SHP77 treated with DMSO at 0.1 percent for 48 hours (cell line): ENCODE measurements around the gene ANXA1.
"Not testable (repeated sequence)": the region's sequence is repeated elsewhere in the genome, so short reads cannot be mapped to it uniquely, and the experiment has no call there.

Source experiments
- DNase-seq: peaks from one replicate; lab custom pipeline; 2025; lab: John Stamatoyannopoulos, UW

The ANXA1 gene

DNA sequence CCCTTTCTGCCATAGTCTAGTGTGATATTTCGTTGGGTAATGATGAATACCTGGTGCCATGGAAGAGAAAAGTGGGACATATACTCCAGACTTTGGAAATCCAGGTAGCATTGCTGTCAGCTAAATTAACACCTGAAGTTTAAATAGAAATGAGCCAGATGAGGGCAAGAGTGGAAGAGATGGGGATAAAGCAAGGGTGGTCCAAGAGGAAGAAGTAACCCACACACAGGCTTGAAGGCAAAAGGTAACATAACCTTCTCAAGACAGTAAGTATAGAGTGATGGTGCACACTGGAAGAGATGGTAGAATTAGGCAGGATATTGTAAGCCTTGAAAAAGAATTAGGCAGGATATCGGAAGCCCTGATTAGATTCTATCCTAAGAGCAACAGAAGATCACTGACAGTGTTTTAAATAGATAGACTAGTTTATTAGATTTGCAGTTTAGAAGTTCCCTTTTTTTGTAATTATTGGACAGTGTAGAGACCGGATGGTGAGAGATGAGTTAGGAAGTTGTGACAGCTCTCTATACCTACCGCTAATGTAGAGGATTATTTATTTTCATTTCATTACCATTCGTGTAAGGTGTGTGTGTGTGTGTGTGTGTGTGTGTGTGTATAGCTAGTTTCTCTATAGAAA, 16.8 kb downstream of the ANXA1 start:
- no peak for DNase-seq

DNA sequence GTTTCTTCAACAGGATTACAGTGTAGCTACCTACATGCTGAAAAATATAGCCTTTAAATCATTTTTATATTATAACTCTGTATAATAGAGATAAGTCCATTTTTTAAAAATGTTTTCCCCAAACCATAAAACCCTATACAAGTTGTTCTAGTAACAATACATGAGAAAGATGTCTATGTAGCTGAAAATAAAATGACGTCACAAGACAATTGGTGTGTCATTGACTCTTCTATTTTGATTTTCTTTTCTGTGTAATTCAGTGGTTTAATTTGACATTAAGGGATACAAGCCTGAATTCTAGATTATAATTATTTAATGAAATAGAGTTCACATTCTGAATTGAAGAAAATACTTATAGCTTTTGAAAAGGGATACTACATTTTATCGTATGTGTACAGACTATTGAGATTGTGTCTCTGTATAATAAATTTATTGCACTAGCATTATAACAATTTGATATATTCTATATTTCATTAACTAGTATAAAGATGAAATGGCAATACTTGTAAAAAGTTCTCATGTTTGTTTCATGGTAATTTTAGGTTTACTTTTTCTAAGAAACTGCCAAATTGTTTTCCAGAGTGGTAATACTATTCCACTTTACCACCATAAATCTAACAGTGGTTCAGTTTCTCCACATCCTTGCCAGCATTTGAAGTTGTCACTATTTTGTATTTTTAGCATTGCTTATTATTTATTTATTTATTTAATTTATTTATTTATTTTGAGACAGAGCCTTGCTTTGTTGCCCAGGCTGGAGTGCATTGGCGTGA, 18.7 kb downstream of the ANXA1 start:
- no peak for DNase-seq

DNA sequence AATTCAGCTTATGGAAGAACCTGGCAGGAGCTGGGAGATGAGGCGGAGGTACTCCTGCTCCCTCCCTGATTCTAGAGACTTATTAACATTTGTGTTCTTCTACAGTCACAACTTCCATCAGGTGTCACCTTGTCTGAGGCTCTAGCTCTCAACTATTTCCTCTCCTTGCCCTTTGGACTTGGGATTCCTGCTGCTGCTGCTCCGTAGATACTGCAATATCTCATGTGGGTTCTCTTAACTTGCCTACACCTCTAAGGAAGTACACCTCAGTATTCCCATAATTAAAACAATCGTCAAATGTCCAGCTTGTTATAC, 21.2 kb downstream of the ANXA1 start:
- no peak for DNase-seq

- DNase-seq, result no peak
Measured at GRCh38 chr9:73173557-73174329, 22.1 kb downstream of the ANXA1 start.

DNA sequence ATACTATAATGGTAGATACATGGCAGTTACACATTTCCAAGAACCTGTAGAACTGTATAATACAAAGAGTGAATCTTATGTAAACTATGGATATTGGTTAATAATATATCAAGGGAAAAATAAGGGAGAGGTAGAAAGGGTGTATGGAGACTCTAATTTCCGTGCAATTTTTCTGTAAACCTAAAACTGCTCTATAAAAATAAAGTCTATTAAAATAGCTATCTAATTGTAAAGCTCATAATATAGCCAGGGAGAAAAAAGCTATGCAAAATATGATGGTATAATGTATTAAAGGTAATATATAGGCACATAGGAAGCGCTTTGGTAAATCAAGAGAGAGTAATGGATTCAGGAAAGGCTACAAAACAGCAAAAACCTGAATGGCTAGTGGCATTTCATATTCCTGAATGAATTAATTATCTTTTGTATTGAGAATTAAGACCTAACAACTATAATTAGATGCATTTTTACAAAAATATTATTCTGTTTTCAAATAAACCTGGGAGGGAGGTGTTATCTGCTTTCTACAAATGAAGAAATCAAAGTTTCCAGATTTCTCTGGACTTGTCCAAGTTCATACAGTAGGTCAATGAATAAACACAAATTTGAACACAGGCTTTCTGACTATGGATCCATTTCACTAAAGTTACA, 22.8 kb downstream of the ANXA1 start:
- no peak for DNase-seq

DNA sequence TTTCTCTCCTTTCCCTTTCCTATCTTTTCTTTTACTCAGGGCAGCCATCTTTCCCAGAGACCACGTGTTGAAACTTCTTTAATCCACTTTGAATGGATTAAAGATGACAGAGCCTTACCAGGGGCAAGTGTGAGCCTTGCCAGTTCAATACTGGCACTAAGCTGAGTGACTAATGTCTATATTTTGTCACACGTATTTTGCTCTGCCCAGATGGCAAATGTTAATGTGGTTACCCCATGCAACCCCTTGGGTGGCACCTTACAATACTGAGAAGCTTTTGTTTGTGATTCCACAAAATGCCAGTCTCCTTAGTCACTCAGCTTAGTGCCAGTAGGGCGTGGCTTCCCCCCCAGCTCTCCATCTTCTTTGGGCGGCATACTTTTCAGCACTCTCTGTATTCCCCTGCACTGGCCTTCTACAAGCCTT, 24.8 kb downstream of the ANXA1 start:
- DNase-seq, result no peak

DNA sequence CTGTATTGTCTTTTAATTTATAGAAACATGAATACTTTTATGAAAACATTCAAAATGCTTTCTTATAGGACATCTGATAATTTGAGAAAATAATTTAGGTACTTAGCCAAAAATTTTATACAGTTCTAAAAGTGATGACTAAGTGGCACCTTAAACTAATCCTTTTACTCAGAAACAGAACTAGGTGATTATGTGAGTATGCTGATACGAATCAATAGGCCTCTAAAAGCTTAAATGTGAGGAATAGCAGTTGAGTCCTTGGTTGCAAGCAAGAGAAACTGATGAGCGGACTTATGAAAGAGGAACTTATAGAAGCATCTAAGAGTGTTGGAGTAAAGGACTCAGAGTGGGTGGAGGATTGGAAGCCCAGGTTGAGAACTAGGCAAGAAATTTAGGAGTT, 26.4 kb downstream of the ANXA1 start:
- DNase-seq, result no peak

- no peak for DNase-seq
Measured at GRCh38 chr9:73179589-73179988, 27.9 kb downstream of the ANXA1 start.

- no peak for DNase-seq
Measured at GRCh38 chr9:73180403-73180802, 28.7 kb downstream of the ANXA1 start.

DNA sequence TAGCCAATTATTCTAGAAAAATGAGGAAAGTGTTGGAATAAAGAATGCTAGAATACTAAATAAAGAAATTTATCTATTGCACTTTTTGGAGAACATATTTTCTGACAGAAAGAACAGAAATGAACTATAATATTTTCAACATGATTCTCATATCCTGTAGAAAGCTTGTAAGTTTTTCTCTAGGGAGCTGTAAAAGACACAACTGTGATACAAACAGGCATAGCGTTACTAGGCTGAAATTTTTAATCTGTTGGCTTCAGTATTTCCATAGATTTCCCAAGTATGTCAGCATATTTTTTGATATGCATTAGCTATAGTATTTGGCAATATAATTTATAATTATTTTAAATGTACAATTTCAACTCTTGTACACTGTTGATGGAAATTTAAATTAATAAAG, 31.3 kb downstream of the ANXA1 start:
- DNase-seq, result no peak

DNA sequence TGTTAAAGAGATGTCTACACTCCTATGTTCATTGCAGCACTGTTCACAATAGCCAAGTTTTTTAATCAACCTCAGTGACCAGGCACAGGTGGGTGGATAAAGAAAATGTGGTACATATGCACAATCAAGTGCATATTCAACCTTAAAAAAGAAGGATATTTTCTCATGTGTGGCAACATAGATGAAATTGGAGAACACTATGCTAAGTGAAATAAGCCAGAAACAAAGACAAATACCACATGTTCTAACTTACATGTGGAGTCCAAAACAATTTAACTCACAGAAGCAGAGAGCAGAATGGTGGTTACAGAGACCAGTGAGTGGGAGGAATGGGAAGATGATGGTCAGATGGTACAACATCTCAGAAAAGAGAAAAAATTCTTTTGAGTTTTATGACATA, 31.8 kb downstream of the ANXA1 start:
- DNase-seq, result no peak

- DNase-seq, result no peak
Measured at GRCh38 chr9:73183917-73184861, 32.5 kb downstream of the ANXA1 start.

- DNase-seq, result not testable (repeated sequence)
Measured at GRCh38 chr9:73191109-73191508, 39.4 kb downstream of the ANXA1 start.

GRCh38 chr9:73194284-73194683, 42.6 kb downstream of the ANXA1 start:
- DNase-seq, result no peak

DNA sequence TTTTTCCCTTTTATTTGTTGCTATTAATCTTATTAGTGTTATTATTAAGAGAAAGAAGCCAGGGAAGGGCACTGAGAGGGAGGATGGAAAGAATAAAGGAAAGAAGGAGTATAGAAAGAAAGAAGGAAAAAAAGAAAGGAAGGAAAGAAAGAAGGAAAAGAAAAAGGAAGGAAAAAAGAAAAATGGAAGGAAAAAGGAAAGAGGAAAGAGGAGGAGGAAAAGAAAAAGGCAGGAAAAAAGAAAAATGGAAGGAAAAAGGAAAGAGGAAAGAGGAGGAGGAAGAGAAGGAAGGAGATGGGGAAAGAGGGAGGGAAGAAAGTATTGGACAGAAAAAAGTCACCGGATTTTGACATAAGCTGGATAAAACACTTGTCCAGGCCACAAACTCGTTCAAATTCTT, 47.8 kb downstream of the ANXA1 start:
- no peak for DNase-seq

DNA sequence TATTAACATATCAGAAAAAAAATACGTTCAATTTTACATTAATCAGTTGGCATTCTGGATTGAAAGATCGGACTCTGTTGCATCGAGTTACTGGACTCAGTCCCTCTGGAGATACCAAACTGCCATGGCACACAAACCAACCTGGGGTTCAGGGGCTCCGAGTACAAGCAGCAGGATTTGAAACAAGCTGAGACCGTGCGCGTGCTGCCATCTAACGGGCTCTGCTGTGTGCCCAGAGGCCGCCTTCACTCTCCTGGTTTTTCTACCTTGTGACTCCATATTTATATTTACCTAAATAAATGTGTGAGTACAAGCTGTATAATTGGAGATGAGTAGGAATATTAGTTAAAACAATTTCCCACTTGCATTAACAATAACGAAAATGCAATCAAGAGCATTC, 48.2 kb downstream of the ANXA1 start:
- no peak for DNase-seq

GRCh38 chr9:73200694-73201452, 49.2 kb downstream of the ANXA1 start:
- no peak for DNase-seq

DNA sequence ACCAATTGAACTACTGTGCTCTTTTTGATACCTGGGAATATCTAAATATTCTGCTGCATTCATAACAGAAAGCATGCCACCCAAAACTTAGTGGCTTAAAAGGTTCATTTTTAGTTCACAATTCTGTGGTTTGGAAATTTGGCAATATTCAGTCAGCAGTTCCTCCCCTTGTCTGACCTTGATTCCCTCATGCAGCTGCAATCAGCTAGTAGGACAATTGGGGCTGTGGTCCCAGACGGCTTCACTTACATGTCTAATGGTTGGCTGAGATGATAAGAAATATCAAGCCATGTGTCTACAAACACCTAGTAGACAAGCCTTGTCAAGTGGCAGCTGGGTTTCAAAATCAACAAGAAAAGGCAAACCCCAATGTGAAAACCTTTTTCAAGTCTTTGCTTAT, 51.3 kb downstream of the ANXA1 start:
- DNase-seq, result no peak

DNA sequence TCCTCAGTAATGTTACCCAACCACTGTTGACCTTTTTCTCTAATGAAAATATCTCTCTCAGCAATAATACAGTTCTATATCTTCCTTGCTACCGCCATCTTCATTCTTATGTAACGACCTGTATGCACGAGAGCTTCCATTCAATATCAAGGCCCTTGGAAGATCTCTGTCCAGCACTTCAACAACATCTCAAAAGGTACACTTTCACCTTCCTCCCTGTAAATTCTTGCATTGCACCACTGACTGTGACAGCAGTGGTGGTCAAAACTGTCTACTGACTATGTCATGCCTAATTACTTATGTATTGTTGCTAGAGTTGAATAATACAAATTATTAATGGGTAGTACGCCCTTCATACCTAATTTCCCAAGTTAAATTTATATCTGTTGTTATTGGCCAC, 53.3 kb downstream of the ANXA1 start:
- no peak for DNase-seq

GRCh38 chr9:73206851-73207250, 55.2 kb downstream of the ANXA1 start:
- no peak for DNase-seq
